Suppressor macrophage treated with lipopolysaccharide for 4 hours (primary cell): ENCODE measurements around the gene CASS4.

Experiments
- DNase-seq: peaks from one replicate; pipeline ENCODE4 v3.0.0-alpha.2; 2020

The CASS4 gene

GRCh38 chr20:56424931-56425330, 12.9 kb downstream of the CASS4 start:
- DNase-seq = no peak

DNA sequence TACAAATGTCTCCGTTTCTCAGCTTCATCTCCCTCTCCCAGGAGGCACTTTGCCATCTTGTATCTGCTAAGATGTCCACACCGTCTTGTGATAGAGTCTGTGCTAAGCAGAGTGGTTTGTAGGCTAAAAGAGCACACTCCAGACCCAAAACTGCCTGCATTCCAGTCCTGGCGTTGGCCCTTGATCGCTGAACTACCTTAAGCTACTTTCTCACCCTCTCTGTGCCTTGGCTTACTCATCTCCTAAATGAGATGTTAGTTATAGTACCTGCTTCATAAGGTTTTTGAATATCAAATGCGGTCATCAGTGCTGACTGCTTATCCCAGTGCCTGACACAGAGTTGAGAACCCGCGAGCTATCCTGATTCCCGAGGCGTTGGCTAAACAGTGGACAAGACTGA, 14.0 kb downstream of the CASS4 start:
- DNase-seq = no peak

DNA sequence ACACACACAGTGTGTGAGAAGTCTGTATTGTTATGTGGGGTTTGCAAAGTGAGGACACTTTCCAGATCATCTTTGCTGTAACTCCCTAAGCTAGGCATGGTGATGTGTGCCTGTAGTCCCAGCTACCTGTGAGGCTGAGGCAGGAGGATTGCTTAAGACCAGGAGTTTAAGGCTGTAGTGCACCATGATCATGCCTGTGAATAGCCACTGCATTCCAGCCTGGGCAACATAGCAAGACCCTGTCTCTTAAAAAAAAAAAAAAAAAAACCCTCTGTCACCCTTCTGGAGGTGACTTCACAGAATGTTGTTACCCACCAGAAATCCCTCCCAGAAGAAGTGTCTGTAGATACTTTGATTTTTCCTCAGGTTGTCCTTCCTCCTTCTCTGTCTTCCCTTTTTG, 14.9 kb downstream of the CASS4 start:
- no peak for DNase-seq

DNA sequence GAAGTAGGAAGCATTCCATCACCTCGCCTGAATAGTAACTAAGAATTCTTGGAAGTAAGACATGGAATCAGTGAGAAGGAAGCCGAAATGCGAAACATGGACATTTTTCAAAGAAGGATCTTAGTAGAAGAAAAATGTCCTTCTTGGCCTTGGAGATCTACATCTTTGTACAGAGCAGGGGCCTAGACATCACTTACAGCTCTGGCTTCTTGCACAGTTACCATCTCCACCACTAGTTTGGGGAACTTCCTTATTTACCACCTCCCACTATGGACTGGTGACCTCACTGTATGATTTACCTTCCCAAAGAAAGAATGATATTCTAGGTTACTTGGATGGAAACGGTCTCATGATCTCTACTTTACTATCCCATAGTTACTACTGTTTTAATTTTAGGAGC, 15.7 kb downstream of the CASS4 start:
- peak; percentile 54 for DNase-seq

DNA sequence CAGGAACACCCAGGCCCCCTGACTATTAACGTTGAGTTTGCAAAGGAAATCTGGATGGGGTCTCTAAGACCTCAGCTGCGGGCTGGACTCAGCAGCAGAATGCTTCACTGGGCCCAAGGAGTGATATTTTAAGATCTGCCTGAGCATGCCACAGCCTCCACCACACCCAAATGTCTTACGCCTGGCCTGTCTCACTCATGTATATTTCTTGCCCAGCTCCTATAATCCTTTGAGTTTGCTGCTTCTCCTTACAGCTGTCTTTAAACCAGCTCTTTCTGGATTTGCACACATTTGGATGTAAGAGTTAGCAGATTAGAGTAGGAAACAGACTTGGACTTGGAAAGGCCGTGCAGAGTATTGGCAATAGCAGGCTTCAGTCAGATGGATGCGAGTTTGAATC, 16.4 kb downstream of the CASS4 start:
- DNase-seq = no peak

GRCh38 chr20:56428881-56429280, 16.8 kb downstream of the CASS4 start:
- DNase-seq = peak; percentile 48

DNA sequence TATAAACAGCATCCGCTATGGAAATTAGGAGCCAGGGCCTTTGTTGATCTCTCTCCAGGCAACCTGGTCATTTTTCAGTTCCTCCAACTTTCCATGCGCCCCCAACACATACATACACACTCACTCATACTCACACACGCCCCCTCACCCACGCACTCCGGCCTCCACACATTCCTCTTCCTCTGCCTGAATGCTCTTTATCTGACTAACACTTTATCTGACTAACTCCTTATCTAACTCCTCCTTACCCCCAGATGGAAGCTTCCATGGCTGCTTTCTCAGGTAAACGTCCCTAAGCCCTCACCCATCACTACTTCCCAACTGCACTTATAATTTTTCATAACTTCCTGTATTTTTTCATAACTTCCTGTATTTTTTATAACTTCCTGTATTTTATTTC, 17.4 kb downstream of the CASS4 start:
- peak; percentile 36 for DNase-seq

DNA sequence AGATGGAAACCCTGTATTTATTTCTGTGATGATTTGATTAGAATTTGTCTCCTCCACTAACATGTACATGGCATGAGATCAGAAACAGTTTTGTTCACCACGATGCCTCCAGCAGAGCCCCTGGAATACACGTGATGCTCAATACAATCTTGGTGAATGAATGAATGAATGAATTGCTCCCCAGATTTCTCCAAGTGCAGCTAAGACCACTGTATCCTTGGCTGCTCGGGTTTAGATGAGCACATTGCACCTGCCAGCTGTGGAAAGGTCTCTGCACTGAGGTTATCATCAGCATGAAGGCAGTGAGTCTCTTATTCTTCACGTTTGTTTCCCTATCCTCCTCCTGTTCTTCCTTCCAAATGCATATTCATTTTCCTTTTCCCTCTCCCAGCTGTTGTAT, 17.9 kb downstream of the CASS4 start:
- DNase-seq = no peak

DNA sequence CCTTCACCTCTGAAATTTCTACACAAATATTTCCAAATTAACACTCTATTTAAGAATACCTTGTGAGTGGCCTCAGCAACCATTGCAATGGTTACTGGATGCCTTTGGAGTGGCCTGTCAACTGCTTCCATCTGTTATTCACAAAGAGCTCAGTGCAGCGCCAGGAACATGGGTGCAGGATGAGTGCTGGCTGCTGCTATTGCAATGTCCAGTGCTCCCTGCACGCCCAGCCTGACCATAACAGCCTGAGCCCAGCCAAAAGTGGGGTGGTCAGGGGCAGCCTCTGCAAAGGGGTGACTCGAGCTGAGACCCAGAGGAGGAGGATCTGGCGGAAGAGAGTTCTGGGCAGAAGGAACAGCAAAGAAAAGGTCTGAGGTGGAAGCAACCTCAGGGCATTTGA, 18.4 kb downstream of the CASS4 start:
- no peak for DNase-seq

DNA sequence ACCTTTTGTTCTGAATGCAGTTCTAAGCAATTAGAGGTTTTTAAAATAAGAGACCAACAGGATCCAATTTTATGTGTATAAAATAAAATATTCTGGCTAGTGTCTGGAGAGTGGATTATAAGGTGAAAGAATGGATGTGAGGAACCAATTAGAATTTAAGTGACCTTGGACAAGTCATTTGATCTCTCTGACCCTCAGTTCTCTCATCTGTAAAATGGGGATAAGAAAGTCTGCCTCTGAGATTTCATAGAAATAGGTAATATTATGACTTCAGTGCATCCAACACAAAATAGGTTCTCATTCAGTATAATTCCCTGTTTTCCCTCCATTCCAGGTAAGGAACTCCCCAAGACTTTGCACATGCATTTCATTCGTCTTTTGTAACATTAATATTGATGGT, 18.9 kb downstream of the CASS4 start:
- no peak for DNase-seq

GRCh38 chr20:56431471-56431870, 19.4 kb downstream of the CASS4 start:
- DNase-seq = no peak

- peak; percentile 30 for DNase-seq
Measured at GRCh38 chr20:56433221-56433879, 21.3 kb downstream of the CASS4 start.

DNA sequence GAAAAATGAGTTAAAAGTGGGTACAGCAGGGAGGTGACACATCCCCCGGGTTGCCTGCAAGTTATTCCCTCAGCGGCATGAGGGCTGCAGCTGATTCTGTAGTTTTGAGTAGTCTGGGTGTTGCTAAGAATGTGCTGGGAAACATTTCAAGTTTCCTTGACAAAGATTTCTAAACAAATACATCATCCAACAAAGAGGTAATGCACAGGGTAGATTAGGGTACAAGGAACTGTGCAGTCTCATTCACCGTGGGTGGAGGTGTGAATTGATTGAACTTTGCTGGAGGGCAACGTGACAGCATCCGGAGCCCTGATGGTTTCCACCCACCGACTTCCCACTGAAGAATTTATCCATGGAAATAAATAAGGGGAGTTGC, 21.8 kb downstream of the CASS4 start:
- no peak for DNase-seq

GRCh38 chr20:56437196-56437960, 25.3 kb downstream of the CASS4 start:
- DNase-seq = no peak

DNA sequence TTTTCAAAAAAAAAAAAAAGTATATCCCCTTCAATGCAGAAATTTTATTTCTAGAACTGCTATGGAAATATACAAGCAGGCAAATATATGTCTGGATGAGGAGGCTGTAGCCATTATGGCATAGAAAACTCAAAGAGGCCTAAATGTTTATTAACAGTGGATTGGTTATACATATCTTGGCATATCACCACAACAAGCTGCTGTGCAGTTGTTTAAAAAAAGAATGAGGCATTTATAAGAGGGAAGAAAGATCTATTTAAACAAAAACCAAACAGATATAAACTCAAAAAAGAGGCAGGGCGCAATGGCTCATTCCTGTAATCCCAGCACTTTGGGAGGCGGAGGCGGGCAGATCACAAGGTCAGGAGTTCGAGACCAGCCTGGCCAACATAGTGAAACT, 26.2 kb downstream of the CASS4 start:
- DNase-seq = no peak

DNA sequence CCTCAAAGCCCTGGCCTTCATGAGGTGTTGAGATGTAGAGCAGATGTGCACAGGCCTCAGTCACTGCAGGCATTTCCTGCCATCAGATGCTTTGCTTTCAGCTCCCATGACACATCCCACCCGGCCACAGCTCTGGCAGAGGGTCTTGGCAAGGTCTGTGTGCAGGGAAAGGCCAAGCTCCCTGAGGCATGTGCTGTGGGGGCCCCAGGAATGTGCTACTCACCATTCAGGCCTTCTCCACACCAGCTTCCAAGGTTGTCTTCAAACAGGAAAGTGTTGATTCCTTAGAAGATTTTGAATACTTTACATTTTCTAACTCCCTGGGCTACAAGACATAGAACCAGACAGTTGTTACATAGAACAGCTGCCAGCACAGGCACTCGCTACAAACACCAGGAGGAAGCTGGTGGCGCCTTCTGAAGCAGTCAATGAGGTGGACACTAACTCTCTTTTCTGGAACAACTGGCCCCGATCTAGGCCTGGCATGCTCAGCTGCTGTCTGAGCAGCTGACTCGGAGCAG, 27.8 kb downstream of the CASS4 start:
- no peak for DNase-seq

DNA sequence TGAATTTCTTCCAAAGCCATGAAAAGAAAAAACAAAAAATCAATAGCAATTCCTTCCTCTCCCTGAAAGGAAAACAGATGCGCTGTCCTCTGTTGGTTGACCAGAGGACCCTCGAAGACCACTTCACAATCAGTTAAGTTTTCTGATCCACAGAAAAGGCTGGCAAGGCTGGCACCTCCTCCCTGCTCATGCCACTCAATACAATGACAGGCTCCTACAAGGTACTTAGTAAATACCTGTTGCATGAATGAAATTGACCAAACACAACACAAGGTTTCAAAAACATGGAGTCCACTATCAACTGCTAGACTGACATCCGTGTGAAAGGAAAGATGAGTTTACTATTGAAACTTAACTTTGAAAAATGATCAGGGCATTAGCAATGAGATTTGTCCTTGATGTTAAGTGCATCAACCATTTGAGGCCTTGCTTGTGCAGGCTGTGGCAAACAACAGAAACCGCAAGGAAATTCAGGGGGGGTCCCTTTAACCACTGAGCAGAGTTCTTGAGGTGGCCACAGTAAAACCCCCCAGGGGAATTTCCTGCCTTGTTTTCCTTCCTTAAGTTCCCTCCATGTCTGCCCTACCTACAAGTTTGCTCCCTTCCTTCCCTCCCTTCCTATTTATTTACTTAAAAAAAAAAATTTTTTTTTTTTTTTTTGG, 28.4 kb downstream of the CASS4 start:
- DNase-seq = peak; percentile 16

DNA sequence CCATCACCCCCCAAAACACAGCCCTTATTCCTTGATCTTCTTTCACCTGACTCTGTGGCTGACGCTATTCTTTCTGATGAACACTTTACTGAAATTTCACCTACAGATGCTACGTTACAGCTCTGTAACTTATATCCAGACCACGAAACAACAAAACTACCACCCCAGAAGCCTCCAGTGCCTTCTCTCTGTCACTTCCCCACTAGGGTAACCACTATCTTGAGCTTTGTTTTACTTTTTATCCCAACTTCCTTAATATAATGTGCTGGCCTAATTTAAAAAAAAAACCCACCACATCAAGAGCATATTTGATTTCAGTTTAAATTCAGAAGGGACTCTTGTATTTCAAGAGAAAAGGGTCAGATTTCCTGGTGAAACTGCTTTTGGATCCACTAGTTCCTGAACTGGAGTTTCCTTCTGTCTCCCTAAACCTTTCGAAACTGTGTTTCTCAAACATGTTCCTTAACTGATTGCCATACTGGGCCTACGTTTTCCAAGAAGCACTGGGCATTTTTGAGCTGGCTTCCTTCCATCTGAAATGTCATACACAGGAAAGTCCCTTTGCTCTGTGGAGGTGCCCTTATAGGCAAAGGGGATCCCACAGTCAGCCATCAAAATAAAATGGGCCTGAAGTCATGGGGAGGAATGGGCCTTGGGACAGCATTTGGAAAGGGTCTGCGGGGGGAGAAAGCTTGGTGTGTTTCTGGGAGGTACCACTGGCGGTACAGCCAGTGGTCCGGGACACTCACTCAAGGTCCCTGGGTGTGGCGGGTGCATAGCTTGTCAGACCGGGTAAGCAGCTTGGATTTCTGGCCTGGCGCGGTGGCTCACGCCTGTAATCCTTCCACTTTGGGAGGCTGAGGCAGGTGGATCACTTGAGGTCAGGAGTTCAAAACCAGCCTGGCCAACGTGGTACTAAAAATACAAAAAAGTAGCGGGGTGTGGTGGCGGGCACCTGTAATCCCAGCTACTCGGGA, 30.6 kb downstream of the CASS4 start:
- DNase-seq = peak; percentile 90

- no peak for DNase-seq
Measured at GRCh38 chr20:56443654-56444540, 31.8 kb downstream of the CASS4 start.

DNA sequence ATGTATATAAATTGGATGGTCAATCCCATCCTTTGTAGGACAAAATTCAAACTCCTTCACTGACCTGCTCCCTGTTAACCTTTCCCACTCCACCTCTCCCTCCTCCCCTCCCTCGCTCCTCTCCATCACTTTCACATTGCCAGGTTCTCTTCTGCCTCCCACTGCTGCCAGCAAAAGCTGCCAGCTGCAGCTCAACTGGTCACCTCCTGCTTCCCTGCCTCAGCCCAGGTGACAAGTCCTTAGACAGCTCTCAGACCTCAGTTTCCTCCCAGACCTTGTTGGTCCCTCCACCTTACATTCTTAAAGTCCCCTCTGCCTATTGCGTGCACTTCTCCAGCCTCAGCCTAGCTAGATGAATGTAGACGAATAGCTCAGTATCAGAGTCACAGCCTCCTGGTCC, 33.1 kb downstream of the CASS4 start:
- no peak for DNase-seq

- no peak for DNase-seq
Measured at GRCh38 chr20:56445540-56445939, 33.5 kb downstream of the CASS4 start.

DNA sequence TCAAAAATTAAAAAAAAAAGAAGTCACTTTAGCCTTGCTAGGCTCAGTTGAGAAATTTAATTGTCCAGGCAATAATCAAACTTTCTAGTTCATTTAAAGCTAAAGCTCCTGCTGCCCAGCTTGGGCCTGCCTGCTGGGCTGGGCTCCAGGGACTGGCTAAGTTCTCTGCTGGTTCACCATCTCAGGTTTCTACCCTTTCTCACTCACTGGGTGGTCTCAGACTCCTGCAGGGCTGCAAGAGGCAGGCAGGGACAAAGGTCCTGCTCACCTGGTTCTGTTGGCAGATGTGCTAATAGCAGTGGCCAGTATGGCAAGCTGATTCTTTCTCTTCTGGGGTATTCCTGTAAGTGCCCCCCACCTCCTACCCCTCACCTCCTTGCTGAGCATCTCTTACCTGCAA, 35.2 kb downstream of the CASS4 start:
- no peak for DNase-seq
